H1 (cell line): ENCODE measurements around the gene DCX. TPM values are rescaled to one million over a fixed set of nuclear protein-coding genes. Genes with fewer than 3 reads are reported as not detected.

Experiments used
- CTCF ChIA-PET: fragments of 300-600 bp; sonication (Branson Sonifier 250); formaldehyde crosslinking; loops from one replicate; lab custom pipeline; 2021; ENCODE audit not compliant: partially characterized antibody; lab: Charles Lee
- POLR2A ChIA-PET: fragments of 300-600 bp; sonication (Branson Sonifier 250); formaldehyde crosslinking; loops from one replicate; lab custom pipeline; 2021; ENCODE audit warnings: inconsistent platforms; ENCODE audit not compliant: partially characterized antibody; lab: Charles Lee
- DNase-seq, 2 experiments: peaks; one replicate each; pipeline versions ENCODE4 v3.0.0 to v3.0.0-alpha.2; 2010 to 2022; ENCODE audit warnings: low spot score in 2 of 2, low read depth in 1 of 2, mixed read lengths in 1 of 2
- FAIRE-seq: peaks from 2 replicates; lab custom pipeline; 2011; peaks lifted over from hg19 to GRCh38; lab: Jason Lieb, UNC
- H2AFZ ChIP-seq: 2 replicates; pipeline ENCODE4 v1.8.1; 2012; ENCODE audit warnings: low read length, inconsistent platforms
- H2AK5ac ChIP-seq: 2 replicates; pipeline ENCODE4 v1.6.1; 2013; ENCODE audit warnings: low read depth, low read length
- H2BK120ac ChIP-seq: replicated peaks from 2 replicates; pipeline ENCODE3; 2013; ENCODE audit warnings: low read depth, low read length, inconsistent platforms
- H2BK12ac ChIP-seq: 2 replicates; pipeline ENCODE4 v1.6.1; 2013; ENCODE audit warnings: low read depth, low read length
- H2BK15ac ChIP-seq: 2 replicates; pipeline ENCODE4 v1.6.1; 2013; ENCODE audit warnings: low read length
- H2BK20ac ChIP-seq: 2 replicates; pipeline ENCODE4 v1.6.1; 2013; ENCODE audit warnings: low read length
- H2BK5ac ChIP-seq: 2 replicates; pipeline ENCODE4 v1.6.1; 2013; ENCODE audit warnings: low read depth, low read length
- H3K14ac ChIP-seq: 2 replicates; pipeline ENCODE4 v1.6.1; 2013; ENCODE audit warnings: inconsistent platforms; ENCODE audit not compliant: insufficient read length
- H3K18ac ChIP-seq: 2 replicates; pipeline ENCODE4 v1.6.1; 2013; ENCODE audit warnings: low read length; ENCODE audit errors: extremely low read depth
- H3K23ac ChIP-seq: 2 replicates; pipeline ENCODE4 v1.6.1; 2013; ENCODE audit warnings: inconsistent platforms; ENCODE audit not compliant: insufficient read length
- H3K23me2 ChIP-seq: 2 replicates; pipeline ENCODE4 v1.6.1; 2013; ENCODE audit warnings: low read depth, low read length
- H3K27ac ChIP-seq: 2 replicates; pipeline ENCODE4 v1.6.1; 2011; ENCODE audit warnings: low read depth, low read length, inconsistent platforms
- H3K27me3 ChIP-seq, 4 experiments: replicated peaks in 1 of 4; 1 replicate in 1 of 4; 2 replicates in 3 of 4; pipeline versions ENCODE4 v1.6.1 to v1.8.1; 2011 to 2013; ENCODE audit warnings: low read length in 3 of 4, mild to moderate bottlenecking in 3 of 4, inconsistent platforms in 2 of 4, mixed read lengths in 2 of 4, moderate library complexity in 1 of 4; ENCODE audit not compliant: control insufficient read depth in 3 of 4, insufficient read depth in 3 of 4; ENCODE audit errors: extremely low read depth in 1 of 4
- H3K36me3 ChIP-seq, 4 experiments: 2 replicates each; pipeline versions ENCODE4 v1.6.1 to v1.8.1; 2011 to 2013; ENCODE audit warnings: mild to moderate bottlenecking in 4 of 4, low read length in 3 of 4, moderate library complexity in 2 of 4, control low read depth in 1 of 4, inconsistent platforms in 1 of 4; ENCODE audit not compliant: insufficient read depth in 4 of 4, control insufficient read depth in 2 of 4
- H3K4ac ChIP-seq: replicated peaks from 2 replicates; pipeline ENCODE3; 2013; ENCODE audit warnings: low read length, low read depth, mixed read lengths, inconsistent platforms; ENCODE audit not compliant: insufficient read length
- H3K4me1 ChIP-seq, 4 experiments: replicated peaks in 1 of 4; 1 replicate in 1 of 4; 2 replicates in 3 of 4; pipeline versions ENCODE4 v1.6.1 to v1.8.1; 2011 to 2013; ENCODE audit warnings: low read length in 3 of 4, inconsistent platforms in 2 of 4, mixed read lengths in 1 of 4; ENCODE audit not compliant: insufficient read depth in 4 of 4, control insufficient read depth in 3 of 4
- H3K4me2 ChIP-seq, 2 experiments: 2 replicates each; pipeline versions ENCODE4 v1.6.1 to v1.8.1; 2011 to 2013; ENCODE audit warnings: low read depth in 2 of 2, low read length in 2 of 2, control low read depth in 1 of 2, inconsistent platforms in 1 of 2, mild to moderate bottlenecking in 1 of 2; ENCODE audit not compliant: insufficient read depth in 1 of 2
- H3K4me3 ChIP-seq, 4 experiments: fragments of 200-600, 300-600 bp in 1 of 4; sonication (generic), shearing (Covaris generic), sonication (Bioruptor Twin) in 1 of 4; 2 replicates each; pipeline versions ENCODE4 v1.5.1 to v1.8.1; 2011 to 2016; ENCODE audit warnings: low read length in 4 of 4, low read depth in 3 of 4, control low read depth in 2 of 4, inconsistent platforms in 2 of 4, mild to moderate bottlenecking in 2 of 4, mixed read lengths in 1 of 4, moderate library complexity in 1 of 4; ENCODE audit not compliant: insufficient read depth in 2 of 4; ENCODE audit errors: extremely low read depth in 1 of 4
- H3K56ac ChIP-seq: replicated peaks from 2 replicates; pipeline ENCODE3; 2013; ENCODE audit warnings: low read depth, mild to moderate bottlenecking, mixed read lengths, low read length, inconsistent platforms; ENCODE audit not compliant: insufficient read length
- H3K79me1 ChIP-seq: 2 replicates; pipeline ENCODE4 v1.6.1; 2013; ENCODE audit warnings: low read depth, low read length, control low read depth
- H3K79me2 ChIP-seq, 2 experiments: 2 replicates each; pipeline versions ENCODE4 v1.6.1 to v1.8.1; 2012 to 2013; ENCODE audit warnings: low read length in 2 of 2, mild to moderate bottlenecking in 2 of 2, inconsistent platforms in 1 of 2; ENCODE audit not compliant: insufficient read depth in 2 of 2, control insufficient read depth in 1 of 2
- H3K9ac ChIP-seq, 4 experiments: replicated peaks in 1 of 4; 1 replicate in 1 of 4; 2 replicates in 3 of 4; pipeline versions ENCODE4 v1.6.1 to v1.8.1; 2011 to 2013; ENCODE audit warnings: low read depth in 3 of 4, low read length in 3 of 4, control low read depth in 2 of 4, mild to moderate bottlenecking in 2 of 4, moderate library complexity in 2 of 4, inconsistent platforms in 1 of 4; ENCODE audit errors: extremely low read depth in 1 of 4
- H3K9me3 ChIP-seq, 2 experiments: 2 replicates each; pipeline versions ENCODE4 v1.6.1 to v1.8.1; 2012 to 2013; ENCODE audit warnings: mild to moderate bottlenecking in 2 of 2, moderate library complexity in 2 of 2, control low read depth in 1 of 2, inconsistent platforms in 1 of 2, low read depth in 1 of 2, low read length in 1 of 2, mixed read lengths in 1 of 2; ENCODE audit not compliant: insufficient read depth in 2 of 2
- H4K20me1 ChIP-seq, 2 experiments: replicated peaks in 1 of 2; 2 replicates each; pipeline versions ENCODE3 to v1.8.1; 2011 to 2013; ENCODE audit warnings: inconsistent platforms in 2 of 2, low read length in 2 of 2, mild to moderate bottlenecking in 1 of 2; ENCODE audit not compliant: insufficient read depth in 2 of 2, control insufficient read depth in 1 of 2
- H4K5ac ChIP-seq: 2 replicates; pipeline ENCODE4 v1.6.1; 2013; ENCODE audit warnings: low read length, low read depth, mixed read lengths, inconsistent platforms; ENCODE audit not compliant: insufficient read length
- H4K8ac ChIP-seq: 2 replicates; pipeline ENCODE4 v1.8.0; 2013; ENCODE audit warnings: mild to moderate bottlenecking, moderate library complexity, low read length, inconsistent platforms; ENCODE audit not compliant: insufficient read depth; ENCODE audit errors: extremely low read depth
- H4K91ac ChIP-seq: replicated peaks from 2 replicates; pipeline ENCODE3; 2013; ENCODE audit warnings: low read length, mixed read lengths, inconsistent platforms; ENCODE audit not compliant: insufficient read length
- KDM5A ChIP-seq: fragments of 200-600 bp; IDR thresholded peaks from 2 replicates; pipeline ENCODE4 v1.7.1; 2012; ENCODE audit warnings: mild to moderate bottlenecking, low read length, inconsistent platforms, mixed read lengths
- NANOG ChIP-seq: IDR thresholded peaks from 2 replicates; pipeline ENCODE4 v1.6.1; 2011; ENCODE audit warnings: low read length, low read depth, mild to moderate bottlenecking, inconsistent platforms; ENCODE audit not compliant: insufficient read depth, poor library complexity, severe bottlenecking
- SUZ12 ChIP-seq: fragments of 200-600 bp; sonication (generic); IDR thresholded peaks from 2 replicates; pipeline ENCODE4 v1.6.1; 2012; ENCODE audit warnings: mild to moderate bottlenecking, inconsistent platforms, low read length, moderate library complexity, mixed read lengths
- TAF1 ChIP-seq: IDR thresholded peaks from 2 replicates; pipeline ENCODE4 v1.6.1; 2011; ENCODE audit warnings: mild to moderate bottlenecking, low read depth, low read length
- WGBS, 2 experiments: shearing (Covaris generic) in 1 of 2; methylation state at CpG; one replicate each; pipeline versions ENCODE4 v1.1.6 to v1.1.7; 2013 to 2015; ENCODE audit warnings: low lambda C conversion rate in 2 of 2, mixed read lengths in 2 of 2, inconsistent platforms in 1 of 2, low coverage in 1 of 2, missing lambda C conversion rate in 1 of 2; ENCODE audit not compliant: insufficient replicate concordance in 2 of 2, insufficient coverage in 1 of 2, insufficient read length in 1 of 2; ENCODE audit errors: extremely low coverage in 1 of 2, missing lambda C conversion rate in 1 of 2; 5-methylcytosine and 5-hydroxymethylcytosine counted together
- polyA plus RNA-seq, 7 experiments: library from polyadenylated mRNA; depleted of rRNA in 3 of 7; stranded (reverse) in 5 of 7; unstranded in 2 of 7; fragments of >200 nt in 5 of 7; fragments of 200-250 nt in 2 of 7; gene quantifications; 1 replicate in 5 of 7; 2 replicates in 1 of 7; 4 replicates in 1 of 7; pipeline versions ENCODE4 v1.2.1 to v1.2.3, GENCODE V29; 2011 to 2013; ENCODE audit warnings: missing spikeins in 2 of 7, mixed read lengths in 2 of 7
- total RNA-seq: library from RNA; stranded (reverse); fragmentation: NEBNext Ultra II Directional; extraction: Animal tissue kit (Norgen Biotek cat#: 25700); gene quantifications from 2 replicates; pipeline ENCODE4 v1.2.1, GENCODE V29; 2021
- TF ChIP-seq, protein P1 (sequence below): IDR thresholded peaks from 2 replicates; pipeline ENCODE4 v1.6.1; 2012; ENCODE audit warnings: inconsistent platforms

DCX gene
- total and polyA plus RNA-seq, 2 of the 8 experiments (the other 6 are each of a cell fraction or from before 2014, with no cell fraction given): 1.3 to 3.3 TPM

DNA sequence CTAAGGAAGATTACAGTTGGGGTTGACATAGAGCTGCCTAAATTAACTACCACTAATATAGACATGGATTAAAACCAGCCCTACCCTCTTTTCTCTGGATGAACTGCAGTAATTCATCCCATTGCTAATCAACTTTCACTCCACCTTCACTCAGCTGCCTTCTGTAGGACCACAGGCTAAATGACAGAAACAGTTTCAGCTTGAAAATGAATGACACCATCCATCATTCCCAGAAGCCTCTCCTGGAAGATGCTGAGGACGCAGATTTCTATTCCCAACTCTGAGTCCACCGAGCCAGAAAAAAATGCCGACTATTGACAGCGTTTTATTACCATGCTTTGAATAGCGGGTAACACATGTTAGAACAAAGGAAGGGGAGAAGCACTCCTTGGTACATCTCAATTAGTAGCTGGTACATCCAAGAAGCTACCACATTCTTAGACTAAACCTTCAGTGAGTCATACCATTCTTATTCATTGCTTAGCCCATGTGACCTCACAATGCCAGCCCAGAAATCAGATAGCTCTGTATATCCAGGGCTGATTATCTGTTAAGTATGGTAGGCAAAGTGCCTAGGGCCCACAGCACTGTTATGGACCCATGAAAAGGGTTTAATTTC, 25.3 kb downstream of the DCX start:
- FAIRE-seq: no peak
- H3K9me3 ChIP-seq: no peaks in the 10 kb centered on the region
- H3K79me2 ChIP-seq: no peaks in the 10 kb centered on the region
- no peak overlapping the region for H3K27ac ChIP-seq
- no peak overlapping the region for H3K4me2 ChIP-seq
- 93% methylated on average over 5 of the region's 5 CpGs; no CpG with 5 or more reads in 1 of the 2 experiments for WGBS, 2 experiments
- H4K20me1 ChIP-seq: no peaks in the 10 kb centered on the region
- H2BK12ac ChIP-seq: no peak overlapping the region
- H3K9ac ChIP-seq: no peak overlapping the region
- no peak overlapping the region for H3K4ac ChIP-seq
- no peaks in the 10 kb centered on the region for H3K79me1 ChIP-seq
- ChIA-PET POLR2A (no interaction called here), CTCF (interaction anchor here (0.5 to 1.5 kb wide), 2 partner anchors 58 to 61 kb away, joined by 3 to 4 read pairs; no protein-coding TSS in a partner anchor)
- no peak overlapping the region for H3K23ac ChIP-seq
- H4K91ac ChIP-seq: no peak overlapping the region
- H2AK5ac ChIP-seq: no peak overlapping the region
- H2BK15ac ChIP-seq: no peak overlapping the region
- H2BK20ac ChIP-seq: no peak overlapping the region
- TF ChIP-seq TAF1 (no peak), NANOG (no peak), KDM5A (no peak), SUZ12 (no peak)
- TF ChIP-seq, protein P1, sequence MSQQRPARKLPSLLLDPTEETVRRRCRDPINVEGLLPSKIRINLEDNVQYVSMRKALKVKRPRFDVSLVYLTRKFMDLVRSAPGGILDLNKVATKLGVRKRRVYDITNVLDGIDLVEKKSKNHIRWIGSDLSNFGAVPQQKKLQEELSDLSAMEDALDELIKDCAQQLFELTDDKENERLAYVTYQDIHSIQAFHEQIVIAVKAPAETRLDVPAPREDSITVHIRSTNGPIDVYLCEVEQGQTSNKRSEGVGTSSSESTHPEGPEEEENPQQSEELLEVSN: no peak
- H3K4me3 ChIP-seq: no peak overlapping the region
- H2BK5ac ChIP-seq: no peak overlapping the region
- H3K23me2 ChIP-seq: no peaks in the 10 kb centered on the region
- no peak overlapping the region for H2BK120ac ChIP-seq
- no peaks in the 10 kb centered on the region for H3K27me3 ChIP-seq
- no peak overlapping the region for H3K18ac ChIP-seq
- DNase-seq: no peak
- H4K8ac ChIP-seq: no peak overlapping the region
- no peak overlapping the region for H3K56ac ChIP-seq
- no peak overlapping the region for H4K5ac ChIP-seq
- H3K4me1 ChIP-seq: no peaks in the 10 kb centered on the region
- no peak overlapping the region for H2AFZ ChIP-seq
- no peak overlapping the region for H3K14ac ChIP-seq
- no peaks in the 10 kb centered on the region for H3K36me3 ChIP-seq
